GM19463 (cell line): ENCODE data around the gene KDM6B.

Experiments used
- ATAC-seq: cut with Tn5 transposase; IDR thresholded peaks from one replicate; pipeline ENCODE4 v1.9.1; 2021; ENCODE audit warnings: mild to moderate bottlenecking, moderate library complexity; ENCODE audit not compliant: unreplicated experiment

Gene KDM6B

DNA sequence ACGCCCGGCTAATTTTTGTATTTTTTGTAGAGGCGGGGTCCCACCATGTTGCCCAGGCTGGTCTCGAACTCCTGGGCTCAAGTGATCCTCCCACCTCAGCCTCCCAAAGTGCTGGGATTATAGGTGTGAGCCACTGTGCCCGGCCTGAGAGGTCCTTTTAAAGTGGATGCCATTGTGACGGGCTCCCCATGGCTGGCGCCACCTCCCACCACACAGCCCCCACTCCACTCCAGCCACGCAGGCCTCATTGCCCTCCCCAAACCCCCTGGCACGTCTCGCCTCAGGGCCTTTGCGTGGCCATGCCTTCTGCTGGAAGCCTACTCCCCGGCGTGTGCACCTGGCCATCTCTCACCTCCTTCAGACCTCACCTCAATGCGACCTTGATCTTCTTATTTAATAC, 11.9 kb upstream of the KDM6B start:
- no peak for ATAC-seq

DNA sequence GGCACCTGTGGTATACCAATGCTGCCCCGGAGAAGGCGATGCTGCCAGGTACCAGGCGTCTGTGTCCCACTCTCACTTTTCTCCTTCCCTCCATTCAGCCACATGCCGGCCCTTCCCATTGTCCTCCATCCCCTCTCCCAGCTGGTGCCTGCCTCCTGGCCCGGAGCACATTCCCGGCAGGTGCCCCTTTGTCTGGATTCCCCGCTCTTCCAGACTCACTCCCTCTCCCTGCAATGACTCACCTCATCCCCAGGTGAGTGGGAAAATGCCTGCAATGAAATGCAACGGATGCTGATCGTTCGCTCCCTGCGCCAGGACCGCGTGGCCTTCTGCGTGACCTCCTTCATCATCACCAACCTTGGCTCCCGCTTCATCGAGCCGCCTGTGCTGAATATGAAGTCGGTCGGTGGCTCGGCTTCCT, 10.4 kb upstream of the KDM6B start:
- ATAC-seq: no peak

DNA sequence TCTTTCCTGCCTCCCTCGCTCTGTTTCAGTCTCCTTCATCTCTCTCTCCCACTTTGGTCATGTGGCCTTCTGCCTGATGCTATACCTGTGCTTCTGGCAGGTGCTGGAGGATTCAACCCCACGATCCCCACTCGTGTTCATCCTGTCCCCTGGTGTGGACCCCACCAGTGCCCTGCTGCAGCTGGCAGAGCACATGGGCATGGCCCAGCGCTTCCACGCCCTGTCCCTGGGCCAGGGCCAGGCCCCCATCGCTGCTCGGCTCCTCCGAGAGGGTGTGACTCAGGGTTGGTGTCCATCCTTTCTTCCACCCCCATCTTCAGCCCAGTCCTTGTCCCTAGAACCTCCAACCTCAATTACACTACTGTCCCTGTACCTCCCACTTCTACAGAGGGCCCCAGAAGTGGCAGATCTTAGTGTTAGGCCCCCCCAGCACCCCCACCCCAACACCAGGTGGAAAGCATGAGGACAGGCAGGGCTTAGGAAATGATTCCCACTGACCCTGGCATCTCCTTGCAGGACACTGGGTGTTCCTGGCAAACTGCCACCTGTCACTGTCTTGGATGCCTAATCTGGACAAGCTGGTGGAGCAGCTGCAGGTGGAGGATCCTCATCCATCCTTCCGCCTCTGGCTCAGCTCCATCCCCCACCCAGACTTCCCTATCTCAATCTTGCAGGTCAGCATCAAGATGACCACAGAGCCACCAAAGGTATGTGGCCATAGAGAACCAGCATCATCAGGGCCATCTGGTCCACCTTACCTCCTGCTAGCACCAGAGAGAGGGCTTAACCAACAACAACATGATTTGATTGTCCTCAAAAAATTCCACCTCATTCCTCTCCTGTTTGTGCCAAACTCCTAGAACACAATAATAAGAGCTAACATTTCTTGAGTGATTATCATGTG, 9.7 kb upstream of the KDM6B start:
- no peak for ATAC-seq

DNA sequence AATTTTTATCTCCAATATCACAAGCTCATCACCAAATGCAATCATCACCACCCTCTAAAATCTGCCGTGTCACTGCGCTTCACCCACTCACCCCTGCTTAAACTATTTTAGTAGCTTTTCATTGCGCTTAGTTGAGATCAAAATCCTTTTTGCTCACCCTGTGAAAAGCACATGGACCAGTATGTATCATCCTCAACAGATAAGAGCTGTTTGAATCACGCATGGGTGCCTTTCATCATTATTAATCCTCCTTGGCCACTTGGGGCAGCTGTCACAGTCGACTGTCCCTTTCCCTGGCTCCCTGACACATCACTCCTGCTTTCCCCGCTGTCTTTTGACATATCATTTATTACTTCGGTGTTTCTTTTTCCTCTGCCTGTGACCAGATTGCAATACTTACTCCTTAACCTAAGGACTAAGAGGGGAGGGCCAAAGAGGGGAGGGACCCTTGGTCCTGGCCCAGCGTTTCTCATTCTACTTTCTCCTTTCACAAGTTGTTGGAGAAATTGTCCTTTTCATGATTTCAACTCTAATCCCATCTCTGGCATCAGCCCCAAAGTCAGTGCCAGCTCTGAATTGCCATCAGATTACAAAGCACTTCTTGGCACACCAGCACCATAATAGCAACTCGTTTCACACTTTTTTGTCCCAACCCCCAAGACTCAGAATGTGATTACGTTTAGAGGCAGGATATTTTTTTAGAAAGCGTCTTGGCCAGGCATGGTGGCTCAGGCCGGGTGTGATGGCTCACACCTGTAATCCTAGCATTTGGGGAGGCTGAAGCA, 8.6 kb upstream of the KDM6B start:
- no peak for ATAC-seq

DNA sequence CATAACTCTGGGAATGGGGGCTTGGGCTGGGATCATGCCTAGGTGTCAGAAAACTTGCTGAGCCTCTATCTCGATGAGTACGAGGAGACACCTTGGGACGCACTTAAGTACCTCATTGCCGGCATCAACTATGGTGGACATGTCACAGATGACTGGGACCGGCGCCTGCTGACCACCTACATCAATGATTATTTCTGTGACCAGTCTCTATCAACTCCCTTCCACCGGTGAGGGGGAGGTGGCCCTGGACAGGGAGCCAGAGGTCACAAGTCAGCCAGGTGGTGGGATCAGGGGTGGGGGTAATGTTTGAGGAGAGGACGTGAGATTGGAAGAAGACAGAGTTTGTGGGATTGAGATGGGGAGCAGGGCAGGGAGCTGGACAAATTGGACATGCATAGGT, 3.4 kb upstream of the KDM6B start:
- ATAC-seq: no peak

DNA sequence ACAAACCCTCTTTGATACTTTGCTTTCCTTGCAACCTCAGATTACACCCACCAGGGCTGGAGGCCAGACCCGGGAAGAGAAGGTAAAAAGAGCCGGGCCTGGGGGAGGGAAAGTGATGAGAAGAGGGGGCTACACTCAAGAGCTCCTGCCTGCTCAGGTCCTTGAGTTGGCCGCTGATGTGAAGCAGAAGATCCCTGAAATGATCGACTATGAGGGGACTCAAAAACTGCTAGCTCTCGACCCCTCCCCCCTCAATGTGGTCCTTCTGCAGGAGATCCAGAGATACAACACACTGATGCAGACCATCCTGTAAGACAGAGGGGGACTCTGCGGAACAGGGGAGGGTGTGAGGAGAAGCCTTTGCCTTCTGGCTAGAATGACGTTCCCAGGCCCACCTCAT, 2.8 kb upstream of the KDM6B start:
- ATAC-seq: no peak

DNA sequence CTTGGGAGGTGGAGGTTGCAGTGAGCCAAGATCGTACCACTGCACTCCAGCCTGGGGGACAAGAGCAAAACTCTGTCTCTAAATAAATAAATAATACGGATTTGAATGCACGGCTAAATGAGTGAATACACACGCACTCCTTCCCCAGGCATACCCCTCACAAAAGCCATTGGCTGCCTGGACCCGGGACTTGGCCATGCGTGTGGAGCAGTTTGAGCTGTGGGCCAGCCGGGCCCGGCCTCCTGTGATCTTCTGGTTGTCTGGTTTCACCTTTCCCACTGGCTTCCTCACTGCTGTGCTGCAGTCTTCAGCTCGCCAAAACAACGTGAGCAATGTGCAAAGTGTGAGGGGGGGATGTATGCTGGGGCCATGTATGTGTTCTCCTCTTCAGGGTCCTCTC, 1.6 kb upstream of the KDM6B start:
- ATAC-seq: no peak

DNA sequence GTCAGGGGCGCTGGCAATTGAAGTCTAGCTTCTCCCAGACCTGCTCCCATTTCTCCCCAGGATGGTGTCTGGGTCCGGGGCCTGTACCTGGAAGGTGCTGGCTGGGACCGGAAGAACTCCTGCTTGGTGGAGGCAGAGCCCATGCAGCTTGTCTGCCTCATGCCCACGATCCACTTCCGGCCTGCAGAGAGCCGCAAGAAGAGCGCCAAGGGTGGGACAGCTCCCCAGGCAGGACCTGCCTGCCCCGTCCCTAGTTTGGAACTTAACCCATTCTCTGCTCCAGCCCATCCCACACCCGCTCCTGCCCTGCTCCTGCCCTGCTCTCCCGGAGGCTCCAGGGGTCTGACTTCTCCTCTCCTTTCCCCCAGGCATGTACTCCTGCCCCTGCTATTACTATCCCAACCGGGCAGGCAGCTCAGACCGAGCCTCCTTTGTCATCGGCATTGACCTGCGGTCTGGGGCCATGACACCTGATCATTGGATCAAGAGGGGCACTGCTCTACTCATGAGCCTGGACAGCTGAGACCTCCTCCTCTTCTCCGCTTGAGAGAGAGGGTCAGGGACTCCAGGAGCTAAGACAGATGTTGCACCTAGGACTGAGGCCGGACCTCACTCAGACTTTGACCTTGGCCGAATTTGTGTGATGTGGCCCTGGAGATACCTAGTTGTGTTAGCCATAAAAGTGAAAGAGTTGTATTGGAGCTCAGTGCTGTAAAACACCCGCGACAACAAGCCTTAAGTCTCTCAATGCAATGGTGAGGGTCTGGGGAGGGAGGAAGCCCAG, 814 bp upstream of the KDM6B start:
- ATAC-seq: no peak

DNA sequence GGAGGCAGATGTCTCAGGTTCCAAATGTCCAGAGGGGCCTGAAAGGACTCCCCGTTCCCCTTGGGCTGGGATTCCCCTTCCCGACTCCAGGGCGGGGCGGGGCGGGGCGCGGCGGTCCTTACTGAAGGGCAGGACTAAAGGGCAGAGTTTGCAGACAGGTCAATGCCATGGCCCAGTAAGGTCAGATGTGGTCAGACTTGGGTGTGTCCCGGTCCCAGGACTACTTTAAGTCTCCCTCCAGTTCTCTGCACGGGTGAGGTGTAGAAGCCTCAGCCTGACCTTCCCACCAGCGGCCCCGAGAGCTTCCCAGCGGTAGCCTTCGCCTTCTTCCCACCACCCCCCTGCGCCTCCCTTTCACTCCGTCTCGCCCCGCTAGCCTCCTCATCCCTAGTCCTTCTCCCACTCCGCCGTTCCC, 532 bp downstream of the KDM6B start:
- no peak for ATAC-seq

DNA sequence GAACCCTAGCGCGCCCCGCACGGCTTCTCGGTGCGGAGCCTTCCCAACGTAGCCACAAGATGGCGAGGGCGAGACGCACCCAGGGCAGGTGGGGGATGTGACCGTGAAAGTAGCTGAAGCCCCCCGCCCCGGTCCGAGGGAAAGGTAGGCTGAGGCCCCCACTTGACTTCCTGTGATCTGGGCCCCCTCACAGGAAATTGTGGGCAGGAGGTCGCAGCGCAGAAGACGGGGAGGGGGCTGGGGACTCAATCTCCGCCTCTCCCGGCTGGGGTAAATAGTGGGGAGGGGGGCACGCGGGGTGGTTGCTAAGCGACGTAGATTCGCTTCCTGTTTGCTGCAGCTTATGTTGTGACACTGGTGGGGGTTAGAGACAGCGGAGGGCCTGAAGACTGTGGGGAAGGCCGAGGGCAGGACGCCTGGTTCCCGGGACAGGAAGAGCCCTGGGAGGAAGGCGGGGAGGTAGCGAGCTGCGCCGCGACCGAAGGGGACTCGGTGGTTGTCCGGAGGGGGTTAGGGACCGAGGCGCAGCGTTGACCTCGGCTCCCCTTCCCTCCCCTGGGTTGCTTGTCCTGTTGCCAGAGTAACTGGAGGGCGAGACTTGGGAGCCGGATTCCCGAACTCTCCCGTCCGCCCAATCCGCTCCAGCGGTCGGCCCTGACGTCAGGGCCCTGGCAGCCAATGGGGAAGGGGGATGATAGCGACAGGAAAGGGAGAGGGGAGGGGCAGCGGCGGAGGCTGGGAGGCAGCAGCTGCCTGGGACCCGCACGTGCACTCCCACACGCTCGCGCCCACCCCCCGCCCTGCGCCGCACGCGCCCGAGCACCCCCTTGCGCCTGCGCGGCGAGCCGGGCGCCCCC, 1.2 kb downstream of the KDM6B start:
- peak; percentile 50 for ATAC-seq

DNA sequence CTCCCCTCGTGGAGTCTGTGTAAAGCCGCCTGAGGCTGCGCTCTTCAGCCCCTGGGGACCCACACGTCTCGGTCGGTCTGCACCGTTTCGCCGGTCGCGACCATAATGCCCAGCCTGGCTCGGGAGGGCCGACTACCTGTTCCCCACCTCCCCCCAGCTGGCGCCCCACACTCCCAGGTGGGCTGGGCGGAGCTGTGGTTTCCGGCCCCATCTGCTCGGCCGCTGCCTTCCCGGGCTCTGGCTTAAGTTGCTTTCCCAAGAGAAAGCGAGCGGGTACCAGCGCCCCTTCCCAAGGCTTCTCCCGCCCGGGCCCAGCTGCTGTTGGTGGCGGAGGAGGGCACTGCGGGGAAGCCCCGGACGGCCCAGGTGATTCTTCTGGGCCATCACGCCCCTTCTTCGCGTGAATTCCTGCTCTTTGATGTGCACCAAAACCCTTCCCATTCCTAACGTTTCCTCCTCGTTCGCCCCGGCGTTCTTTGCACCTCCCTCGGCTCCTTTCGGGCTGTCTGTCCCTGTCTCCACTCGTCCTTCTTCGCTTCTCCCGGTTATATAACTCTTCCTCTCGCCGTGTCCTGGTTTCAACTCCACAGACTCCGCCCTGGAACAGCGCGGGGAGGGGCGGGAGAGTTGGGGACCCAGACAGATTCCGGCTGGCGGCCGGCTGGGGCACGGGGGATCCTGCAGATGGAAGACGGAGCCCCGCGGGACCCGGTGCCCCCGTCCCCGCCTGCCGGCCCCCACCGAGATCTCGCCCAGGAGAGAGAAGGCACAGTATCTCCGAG, 2.0 kb downstream of the KDM6B start:
- peak; percentile 30 for ATAC-seq

DNA sequence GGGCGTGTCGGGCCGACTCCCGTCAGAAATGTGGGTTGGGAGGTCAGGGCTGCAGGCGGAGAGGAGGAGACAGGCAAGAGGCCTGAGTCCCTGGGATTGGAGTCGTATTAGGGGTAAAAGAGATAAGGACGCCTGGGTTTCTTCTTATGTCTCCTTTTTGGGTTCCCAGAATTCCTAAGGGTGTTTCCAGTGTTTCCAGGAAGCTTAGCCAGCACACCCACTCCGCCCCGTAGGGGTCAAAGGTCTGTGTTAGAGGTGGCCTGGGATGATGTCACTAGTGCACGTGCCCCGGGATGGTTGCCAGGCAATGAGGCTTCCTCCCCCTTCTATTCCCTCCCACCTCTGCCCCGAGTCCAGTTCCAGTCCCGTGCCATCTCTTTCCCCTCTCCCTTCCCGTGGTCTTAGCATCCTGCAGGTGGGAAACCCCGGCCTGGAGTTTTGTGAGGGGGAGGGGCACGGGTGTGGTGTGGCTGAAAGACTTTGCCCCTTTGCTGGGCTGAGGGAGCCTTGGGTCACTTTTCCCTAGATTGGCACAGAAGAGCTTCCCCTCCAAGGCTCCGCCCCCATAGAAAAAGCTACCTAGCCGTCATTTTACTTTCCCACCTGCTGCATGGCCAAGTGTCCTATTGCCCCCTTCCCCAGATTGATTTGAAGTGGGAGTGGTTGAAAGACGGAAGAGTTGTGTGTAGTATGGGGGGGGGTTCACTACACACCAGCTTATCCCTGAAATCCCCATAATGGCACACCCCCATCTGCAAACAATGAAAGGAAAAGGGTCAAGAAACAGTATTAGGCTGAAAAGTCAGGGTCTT, 2.8 kb downstream of the KDM6B start:
- ATAC-seq: no peak

DNA sequence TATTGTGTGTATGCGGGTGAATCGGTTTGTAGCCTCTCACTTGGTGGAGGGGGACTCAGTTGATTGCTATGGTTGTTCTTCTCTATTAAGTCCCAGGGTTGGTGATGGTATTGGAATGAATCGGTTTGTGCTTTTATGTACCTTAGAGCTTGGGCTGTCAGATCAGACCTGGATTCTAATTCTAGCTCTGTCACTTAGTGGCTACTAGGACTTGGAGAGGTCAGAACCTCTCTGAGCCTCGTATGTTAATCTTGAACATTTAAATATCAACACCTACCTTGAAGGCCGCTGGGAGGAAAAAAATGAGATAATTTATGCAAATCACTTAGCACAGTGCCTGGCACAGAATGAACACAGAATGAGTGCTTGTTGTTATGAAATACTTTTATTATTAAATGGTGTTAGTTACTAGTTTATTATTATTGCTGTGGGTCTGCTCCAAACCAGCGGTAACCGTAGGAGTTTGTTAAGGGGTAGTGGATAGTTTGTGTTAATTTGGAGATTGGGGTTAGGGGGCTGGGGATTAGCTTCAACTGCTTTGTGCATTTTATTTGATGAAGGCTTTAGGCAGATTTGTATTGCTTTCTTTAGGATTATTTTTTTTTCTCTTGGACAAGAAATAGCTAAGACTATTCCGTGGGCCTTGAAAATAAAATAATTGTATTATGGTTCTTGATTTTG, 3.5 kb downstream of the KDM6B start:
- ATAC-seq: no peak

DNA sequence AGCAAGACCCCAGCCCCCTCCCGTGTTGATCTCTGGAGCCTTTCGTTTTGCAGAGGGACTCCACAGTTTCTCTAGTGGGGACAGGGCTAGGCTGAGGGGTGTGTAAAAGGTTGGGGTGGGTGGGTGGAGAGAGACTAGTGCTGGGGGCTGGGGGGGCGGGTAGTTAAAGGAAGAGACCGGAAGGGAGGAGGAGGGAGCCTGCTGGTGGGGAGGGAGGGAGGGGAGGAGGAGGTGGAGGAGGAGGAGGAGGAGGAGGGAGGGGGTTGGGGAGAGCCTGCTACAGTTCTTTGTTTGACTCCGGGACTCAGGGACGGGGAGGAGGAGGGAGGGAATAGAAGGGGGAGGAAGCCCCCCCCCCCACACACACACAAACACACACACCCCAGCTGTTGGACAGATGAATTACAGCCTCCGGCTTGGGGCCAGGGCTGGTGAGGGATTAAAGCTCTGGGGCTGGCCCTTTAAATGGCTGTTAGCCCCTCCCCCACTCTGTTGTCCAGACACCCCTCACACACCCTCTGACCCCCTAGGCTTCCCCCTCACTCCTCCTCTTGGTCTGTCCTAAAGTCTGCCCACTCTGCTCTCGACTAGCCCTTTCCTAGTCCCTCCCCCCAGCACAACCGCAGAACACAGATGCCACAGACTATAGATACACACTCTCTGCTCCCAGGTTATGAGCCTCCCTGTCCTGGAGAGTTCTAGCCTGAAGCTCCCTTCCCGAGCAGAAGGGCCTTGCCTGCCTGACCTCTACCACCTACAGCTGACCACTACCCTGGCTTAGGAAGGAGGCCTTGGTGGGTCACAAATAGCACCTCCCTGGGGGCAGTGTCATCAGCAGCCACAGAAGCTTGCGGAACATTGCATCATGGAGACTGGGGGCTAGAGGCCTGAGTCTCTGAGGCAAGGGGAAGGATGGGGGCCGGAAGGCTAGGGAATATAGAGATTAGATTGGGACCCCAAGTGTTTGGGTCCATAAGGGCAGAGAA, 4.4 kb downstream of the KDM6B start:
- no peak for ATAC-seq

DNA sequence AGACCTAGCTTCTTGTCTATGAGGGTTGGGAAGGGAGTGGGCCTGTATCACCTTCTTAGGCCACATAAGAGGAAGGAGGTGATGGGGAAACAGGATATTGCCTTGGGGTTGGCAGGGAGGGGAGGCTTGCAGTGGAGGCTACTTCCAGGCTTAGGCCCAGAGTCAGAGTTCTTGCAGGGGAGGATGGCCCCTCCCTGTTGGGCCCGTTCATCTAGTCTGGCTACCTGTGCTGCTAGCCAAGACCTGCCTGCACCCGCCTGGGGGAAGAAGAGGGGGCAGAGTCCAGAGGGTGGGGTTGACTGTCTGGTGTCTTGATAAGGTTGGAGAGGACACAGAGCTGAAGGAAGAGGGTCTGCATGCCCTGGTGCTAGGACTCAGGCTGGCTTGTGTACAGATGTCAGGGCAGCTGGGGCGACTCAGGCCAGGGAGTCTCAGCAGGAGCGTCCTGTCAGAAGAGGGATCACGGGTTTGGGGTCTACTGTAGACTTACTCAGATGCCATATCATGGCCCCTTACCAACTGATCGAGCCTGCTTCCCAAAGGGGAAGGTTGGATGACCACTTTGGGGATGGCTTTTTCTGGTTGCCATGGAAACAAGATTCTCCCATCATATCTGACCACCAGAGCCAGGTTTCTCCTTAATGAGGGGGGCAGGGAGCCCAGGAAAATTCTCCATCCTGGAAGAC, 5.3 kb downstream of the KDM6B start:
- ATAC-seq: no peak

DNA sequence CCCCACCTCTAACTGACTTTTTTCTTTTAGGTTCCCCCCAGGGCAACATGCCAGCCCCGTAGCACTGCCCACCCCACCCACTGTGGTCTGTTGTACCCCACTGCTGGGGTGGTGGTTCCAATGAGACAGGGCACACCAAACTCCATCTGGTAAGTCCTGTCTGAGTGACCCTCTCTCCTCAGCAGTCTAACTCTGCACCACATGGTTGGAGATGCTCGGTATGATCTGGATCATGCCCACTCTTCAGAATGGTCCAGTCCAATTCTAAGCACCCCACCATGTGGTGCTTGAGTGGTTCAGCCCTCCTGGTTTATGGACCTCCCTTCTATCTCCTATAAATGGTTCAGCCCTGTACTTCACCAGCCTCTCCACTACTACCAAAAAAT, 5.9 kb downstream of the KDM6B start:
- ATAC-seq: no peak

DNA sequence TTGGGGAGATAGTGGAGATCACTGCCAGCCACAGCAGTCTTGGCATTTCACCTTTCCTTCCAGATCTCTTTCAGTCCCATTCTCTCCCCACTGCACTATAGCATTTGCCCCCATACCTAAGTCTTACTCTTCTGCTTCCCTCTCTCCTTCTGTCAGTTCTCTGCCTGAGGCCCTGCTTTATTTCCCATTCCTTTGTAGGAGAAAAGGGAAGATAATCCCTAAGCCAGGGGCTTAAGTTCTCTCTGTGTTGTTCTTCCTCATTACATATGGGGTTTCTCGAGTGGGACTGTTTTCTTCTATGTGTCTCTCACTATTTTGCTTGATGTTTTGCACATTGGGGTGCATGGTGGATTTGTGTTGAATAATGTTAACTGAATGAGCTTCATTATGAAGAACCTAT, 6.4 kb downstream of the KDM6B start:
- no peak for ATAC-seq
